SK-N-SH (cell line): ENCODE results near the gene CIAO1.

ENCODE experiments used
- CHD2 ChIP-seq: fragments of 150-350 bp; IDR thresholded peaks from 2 replicates; pipeline ENCODE4 v1.6.1; 2018; ENCODE audit warnings: low read length; ENCODE audit not compliant: partially characterized antibody
- CTCF ChIP-seq: fragments of 200-600 bp; sonication (generic); IDR thresholded peaks from 2 replicates; pipeline ENCODE4 v1.6.1; 2017; ENCODE audit warnings: antibody characterized with exemption, mild to moderate bottlenecking, moderate library complexity
- EP300 ChIP-seq, 2 experiments: IDR thresholded peaks; 2 replicates each; pipeline versions ENCODE4 v1.4.0 to v1.6.1; 2012; ENCODE audit warnings: borderline replicate concordance in 1 of 2, low read depth in 1 of 2, low read length in 1 of 2
- RAD21 ChIP-seq: IDR thresholded peaks from 2 replicates; pipeline ENCODE4 v1.6.1; 2012; ENCODE audit warnings: mild to moderate bottlenecking, low read length
- RFX5 ChIP-seq: IDR thresholded peaks from 2 replicates; pipeline ENCODE4 v1.6.1; 2012; ENCODE audit warnings: mild to moderate bottlenecking, improper control_type of control experiment, low read length
- RXRA ChIP-seq: IDR thresholded peaks from 2 replicates; pipeline ENCODE4 v1.4.0; 2012; ENCODE audit warnings: low read depth, mild to moderate bottlenecking, borderline replicate concordance
- SIN3A ChIP-seq: IDR thresholded peaks from 2 replicates; pipeline ENCODE4 v1.6.1; 2012; ENCODE audit warnings: low read depth, mild to moderate bottlenecking, low read length, moderate library complexity, borderline replicate concordance
- SMC3 ChIP-seq: IDR thresholded peaks from 2 replicates; pipeline ENCODE4 v1.6.1; 2012; ENCODE audit warnings: low read depth, low read length, improper control_type of control experiment
- YY1 ChIP-seq: IDR thresholded peaks from 2 replicates; pipeline ENCODE4 v1.4.0; 2012; ENCODE audit warnings: low read depth, mild to moderate bottlenecking
- TF ChIP-seq, protein P1 (sequence below): fragments of 150-350 bp; IDR thresholded peaks from 2 replicates; pipeline ENCODE4 v1.6.1; 2016; ENCODE audit warnings: mild to moderate bottlenecking, low read depth, low read length

DNA sequence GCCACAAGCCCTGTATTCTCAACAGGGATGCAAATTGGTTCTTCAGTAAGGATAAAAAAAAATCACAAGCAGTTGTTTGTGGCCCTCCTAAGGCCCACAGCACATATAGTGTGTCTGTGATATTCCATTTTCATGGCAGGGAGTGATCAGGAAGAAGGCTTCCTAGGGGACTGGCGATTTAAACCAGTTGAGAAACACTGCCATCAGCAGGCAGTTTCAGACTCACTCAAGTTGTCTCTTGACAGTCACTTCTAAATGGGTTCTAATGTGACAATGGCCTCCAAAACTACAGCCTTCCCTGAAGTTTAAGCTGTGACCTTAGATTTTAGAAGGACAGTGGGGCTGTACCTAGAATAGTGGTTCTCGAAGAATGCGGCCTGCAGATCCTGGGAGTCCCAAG lies 6.0 kb downstream of the CIAO1 start:
- TF ChIP-seq YY1 (no peak), CTCF (no peak), EP300 (IDR thresholded peaks at IDR 0.05; ENCODE audit: borderline replicate concordance in 1 of 2, low read depth in 1 of 2, low read length in 1 of 2) (no peak), RAD21 (no peak), CHD2 (no peak), RFX5 (no peak), SMC3 (no peak), SIN3A (no peak), RXRA (no peak)
- TF ChIP-seq, protein P1, sequence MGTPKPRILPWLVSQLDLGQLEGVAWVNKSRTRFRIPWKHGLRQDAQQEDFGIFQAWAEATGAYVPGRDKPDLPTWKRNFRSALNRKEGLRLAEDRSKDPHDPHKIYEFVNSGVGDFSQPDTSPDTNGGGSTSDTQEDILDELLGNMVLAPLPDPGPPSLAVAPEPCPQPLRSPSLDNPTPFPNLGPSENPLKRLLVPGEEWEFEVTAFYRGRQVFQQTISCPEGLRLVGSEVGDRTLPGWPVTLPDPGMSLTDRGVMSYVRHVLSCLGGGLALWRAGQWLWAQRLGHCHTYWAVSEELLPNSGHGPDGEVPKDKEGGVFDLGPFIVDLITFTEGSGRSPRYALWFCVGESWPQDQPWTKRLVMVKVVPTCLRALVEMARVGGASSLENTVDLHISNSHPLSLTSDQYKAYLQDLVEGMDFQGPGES: no peak
